ENCODE measurements around the gene CNTLN. TPM values are rescaled to one million over a fixed set of nuclear protein-coding genes. Genes with fewer than 3 reads are reported as not detected.

Gene CNTLN
- total RNA-seq, 1 experiment from 2014 or later = 5.1 TPM

- Histone ChIP-seq H3K4me3 (replicated peaks in 1 of 2; ENCODE audit: low read depth in 1 of 2, low read length in 2 of 2) (no peak overlapping the region), H3K27me3 (ENCODE audit: insufficient read depth, low read length) (no peaks in the 10 kb centered on the region), H3K79me2 (ENCODE audit: insufficient read depth, low read length) (no peaks in the 10 kb centered on the region), H3K9me2 (ENCODE audit: insufficient read depth) (no peaks in the 10 kb centered on the region), H2AFZ (ENCODE audit: low read depth, low read length, poor library complexity, severe bottlenecking) (no peak overlapping the region), H3K36me3 (ENCODE audit: control insufficient read depth in 1 of 2, insufficient read depth in 2 of 2, low read length in 2 of 2) (no peaks in the 10 kb centered on the region), H3K9ac (ENCODE audit: low read length) (no peak overlapping the region), H3K9me3 (ENCODE audit: control insufficient read depth in 1 of 2, insufficient read depth in 1 of 2, low read depth in 1 of 2, low read length in 2 of 2) (0 out of 4 replicates have a peak, but pooled peaks cover 3 to 4% of the 10 kb centered on the region in 2 experiments), H3K4me2 (ENCODE audit: low read length) (no peak overlapping the region), H4K20me1 (ENCODE audit: insufficient read depth) (no peaks in the 10 kb centered on the region), H3K4me1 (ENCODE audit: control insufficient read depth in 1 of 2, insufficient read depth in 2 of 2, low read length in 2 of 2) (no peaks in the 10 kb centered on the region), H3K27ac (ENCODE audit: low read depth, low read length) (no peak overlapping the region)
- ATAC-seq = no peak
- no peak for TF ChIP-seq SRF (IDR thresholded peaks at IDR 0.05; ENCODE audit: low read depth)
- TF ChIP-seq, protein P1, sequence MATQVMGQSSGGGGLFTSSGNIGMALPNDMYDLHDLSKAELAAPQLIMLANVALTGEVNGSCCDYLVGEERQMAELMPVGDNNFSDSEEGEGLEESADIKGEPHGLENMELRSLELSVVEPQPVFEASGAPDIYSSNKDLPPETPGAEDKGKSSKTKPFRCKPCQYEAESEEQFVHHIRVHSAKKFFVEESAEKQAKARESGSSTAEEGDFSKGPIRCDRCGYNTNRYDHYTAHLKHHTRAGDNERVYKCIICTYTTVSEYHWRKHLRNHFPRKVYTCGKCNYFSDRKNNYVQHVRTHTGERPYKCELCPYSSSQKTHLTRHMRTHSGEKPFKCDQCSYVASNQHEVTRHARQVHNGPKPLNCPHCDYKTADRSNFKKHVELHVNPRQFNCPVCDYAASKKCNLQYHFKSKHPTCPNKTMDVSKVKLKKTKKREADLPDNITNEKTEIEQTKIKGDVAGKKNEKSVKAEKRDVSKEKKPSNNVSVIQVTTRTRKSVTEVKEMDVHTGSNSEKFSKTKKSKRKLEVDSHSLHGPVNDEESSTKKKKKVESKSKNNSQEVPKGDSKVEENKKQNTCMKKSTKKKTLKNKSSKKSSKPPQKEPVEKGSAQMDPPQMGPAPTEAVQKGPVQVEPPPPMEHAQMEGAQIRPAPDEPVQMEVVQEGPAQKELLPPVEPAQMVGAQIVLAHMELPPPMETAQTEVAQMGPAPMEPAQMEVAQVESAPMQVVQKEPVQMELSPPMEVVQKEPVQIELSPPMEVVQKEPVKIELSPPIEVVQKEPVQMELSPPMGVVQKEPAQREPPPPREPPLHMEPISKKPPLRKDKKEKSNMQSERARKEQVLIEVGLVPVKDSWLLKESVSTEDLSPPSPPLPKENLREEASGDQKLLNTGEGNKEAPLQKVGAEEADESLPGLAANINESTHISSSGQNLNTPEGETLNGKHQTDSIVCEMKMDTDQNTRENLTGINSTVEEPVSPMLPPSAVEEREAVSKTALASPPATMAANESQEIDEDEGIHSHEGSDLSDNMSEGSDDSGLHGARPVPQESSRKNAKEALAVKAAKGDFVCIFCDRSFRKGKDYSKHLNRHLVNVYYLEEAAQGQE (IDR thresholded peaks at IDR 0.05; ENCODE audit: low read depth) = no peak
- TF ChIP-seq, protein P2, sequence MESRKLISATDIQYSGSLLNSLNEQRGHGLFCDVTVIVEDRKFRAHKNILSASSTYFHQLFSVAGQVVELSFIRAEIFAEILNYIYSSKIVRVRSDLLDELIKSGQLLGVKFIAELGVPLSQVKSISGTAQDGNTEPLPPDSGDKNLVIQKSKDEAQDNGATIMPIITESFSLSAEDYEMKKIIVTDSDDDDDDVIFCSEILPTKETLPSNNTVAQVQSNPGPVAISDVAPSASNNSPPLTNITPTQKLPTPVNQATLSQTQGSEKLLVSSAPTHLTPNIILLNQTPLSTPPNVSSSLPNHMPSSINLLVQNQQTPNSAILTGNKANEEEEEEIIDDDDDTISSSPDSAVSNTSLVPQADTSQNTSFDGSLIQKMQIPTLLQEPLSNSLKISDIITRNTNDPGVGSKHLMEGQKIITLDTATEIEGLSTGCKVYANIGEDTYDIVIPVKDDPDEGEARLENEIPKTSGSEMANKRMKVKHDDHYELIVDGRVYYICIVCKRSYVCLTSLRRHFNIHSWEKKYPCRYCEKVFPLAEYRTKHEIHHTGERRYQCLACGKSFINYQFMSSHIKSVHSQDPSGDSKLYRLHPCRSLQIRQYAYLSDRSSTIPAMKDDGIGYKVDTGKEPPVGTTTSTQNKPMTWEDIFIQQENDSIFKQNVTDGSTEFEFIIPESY (IDR thresholded peaks at IDR 0.05; ENCODE audit: extremely low read depth, insufficient replicate concordance, low read length) = no peak
- no peak for TF ChIP-seq FOSL1 (IDR thresholded peaks at IDR 0.05; ENCODE audit: low read depth)
- no peak for TF ChIP-seq TCF7L2 (IDR thresholded peaks at IDR 0.05; ENCODE audit: borderline replicate concordance, extremely low read depth, insufficient read depth, insufficient read length)
- TF ChIP-seq SP1 (IDR thresholded peaks at IDR 0.05; ENCODE audit: low read depth) = no peak
- TF ChIP-seq, protein P3, sequence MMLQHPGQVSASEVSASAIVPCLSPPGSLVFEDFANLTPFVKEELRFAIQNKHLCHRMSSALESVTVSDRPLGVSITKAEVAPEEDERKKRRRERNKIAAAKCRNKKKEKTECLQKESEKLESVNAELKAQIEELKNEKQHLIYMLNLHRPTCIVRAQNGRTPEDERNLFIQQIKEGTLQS (IDR thresholded peaks at IDR 0.05) = no peak
- TF ChIP-seq CTCF (IDR thresholded peaks at IDR 0.05 in 2 of 3, conservative IDR thresholded peaks at IDR 0.05 in 1 of 3; ENCODE audit: borderline replicate concordance in 1 of 3, insufficient read depth in 1 of 3, low read depth in 2 of 3, low read length in 2 of 3) = no peak
- no peak for TF ChIP-seq RAD21 (IDR thresholded peaks at IDR 0.05; ENCODE audit: low read depth)
- no peak for TF ChIP-seq EZH2phosphoT487 (IDR thresholded peaks at IDR 0.05; ENCODE audit: borderline replicate concordance)
- TF ChIP-seq POLR2AphosphoS5 (IDR thresholded peaks at IDR 0.05; ENCODE audit: low read depth, low read length) = no peak
- no peak for TF ChIP-seq EZH2 (IDR thresholded peaks at IDR 0.05)
- TF ChIP-seq EGR1 (IDR thresholded peaks at IDR 0.05; ENCODE audit: low read depth) = no peak
- no peak for TF ChIP-seq SIN3A (IDR thresholded peaks at IDR 0.05; ENCODE audit: low read depth)
- TF ChIP-seq CEBPB (IDR thresholded peaks at IDR 0.05; ENCODE audit: low read depth) = no peak
- no TSS peak for BruUV-seq (replicated peaks)
- ChIA-PET RAD21 (ENCODE audit: low non-redundant PET in 1 of 2, low total read pairs in 2 of 2, uncharacterized antibody in 2 of 2, unreplicated experiment in 2 of 2) (no interaction called here), POLR2A (no interaction called here), CTCF (no interaction called here)
- no peak for DNase-seq (ENCODE audit: low read depth, low spot score)
- intact Hi-C loops (cut with micrococcal nuclease) = no loop called here
Measured at GRCh38 chr9:17148324-17148723, 13.5 kb downstream of the CNTLN start.

Data from HCT116 (cell line).